Smooth muscle cell of the brain vasculature (primary cell): ENCODE measurements around the gene SORD.
"Not testable (repeated sequence)": the region's sequence is repeated elsewhere in the genome, so short reads cannot be mapped to it uniquely, and the experiment has no call there.

ENCODE experiments used
- DNase-seq: peaks from one replicate; pipeline ENCODE4 v3.0.0-alpha.2; 2012; ENCODE audit warnings: low read depth, low spot score

The SORD gene

DNA sequence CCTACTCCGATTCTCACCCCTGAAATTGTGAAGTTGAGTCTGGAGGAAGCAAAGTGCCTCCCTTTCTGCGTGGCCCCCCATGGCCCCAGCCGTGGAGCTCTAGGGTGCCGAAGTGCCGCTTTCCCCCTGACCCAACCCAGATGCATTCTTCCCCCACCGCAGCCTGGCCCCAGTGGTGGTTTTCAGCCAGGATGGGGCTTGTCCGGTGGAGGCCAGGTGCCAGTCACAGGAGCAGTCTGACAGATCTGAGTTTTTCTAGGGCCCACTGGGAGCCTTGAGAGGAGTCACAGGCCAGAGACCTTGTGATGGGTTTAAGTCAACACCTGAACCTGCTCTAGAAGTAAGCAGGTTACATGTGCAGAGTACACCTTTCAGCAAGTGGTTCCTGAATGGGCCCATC, 39.3 kb downstream of the SORD start:
- DNase-seq: not testable (repeated sequence)

DNA sequence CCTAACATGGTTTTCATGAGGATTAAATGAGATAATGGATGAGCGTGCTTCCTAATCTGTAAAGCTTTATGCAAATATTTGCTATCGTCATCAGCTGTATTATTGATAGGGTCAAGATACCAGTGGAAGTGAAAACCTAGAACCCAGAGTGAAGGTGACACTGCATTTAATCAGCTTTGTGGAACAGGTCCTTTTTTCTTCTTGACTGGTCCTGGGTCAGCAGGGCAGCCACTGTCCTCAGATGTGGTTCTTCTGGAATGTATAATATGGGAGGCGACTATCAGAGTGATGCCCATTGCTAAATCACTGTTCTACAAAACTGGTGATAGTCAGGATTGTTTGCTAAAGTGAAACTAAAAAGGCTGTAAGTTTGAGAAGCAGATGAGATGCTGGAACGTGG, 41.4 kb downstream of the SORD start:
- DNase-seq: no peak

DNA sequence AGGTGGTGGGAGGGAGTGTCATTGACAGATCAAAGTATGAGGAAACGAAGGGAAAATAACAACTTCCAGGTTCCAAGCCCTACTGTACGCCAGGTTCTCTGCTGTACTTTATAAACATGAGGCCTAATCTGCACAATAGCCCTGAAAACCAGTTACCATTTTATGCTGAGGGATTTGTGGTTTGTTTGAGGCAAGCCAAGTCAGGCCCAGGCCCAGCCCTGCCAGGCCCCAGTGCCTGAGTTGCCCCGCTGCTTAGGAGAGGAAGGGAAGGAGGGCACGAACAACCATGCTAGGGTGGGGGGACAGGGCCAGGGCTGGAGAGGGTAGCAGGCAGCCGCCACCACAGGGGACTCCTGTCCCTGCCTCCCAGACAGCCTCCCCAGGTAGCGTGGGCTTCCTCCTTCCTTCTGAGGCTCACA, 47.0 kb downstream of the SORD start:
- not testable (repeated sequence) for DNase-seq

DNA sequence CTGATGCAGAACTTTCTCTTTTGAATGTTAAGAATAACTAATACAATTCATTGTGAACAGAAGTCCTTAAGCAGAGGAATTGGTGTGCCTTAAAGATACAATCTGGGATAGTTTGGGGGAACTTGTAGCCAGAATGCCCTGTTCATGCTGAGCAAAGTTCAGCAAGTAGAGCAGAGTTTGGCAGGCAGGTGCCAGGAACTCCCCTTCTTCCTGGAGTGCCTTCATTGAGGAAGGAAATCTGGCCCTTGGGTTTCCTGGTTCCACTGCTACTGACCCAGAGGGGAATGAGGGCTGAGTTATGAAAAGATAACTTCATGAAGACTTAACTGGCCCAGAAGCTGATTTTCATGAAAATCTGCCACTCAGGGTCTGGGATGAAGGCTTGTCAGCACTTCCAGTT, 50.6 kb downstream of the SORD start:
- DNase-seq: not testable (repeated sequence)

DNA sequence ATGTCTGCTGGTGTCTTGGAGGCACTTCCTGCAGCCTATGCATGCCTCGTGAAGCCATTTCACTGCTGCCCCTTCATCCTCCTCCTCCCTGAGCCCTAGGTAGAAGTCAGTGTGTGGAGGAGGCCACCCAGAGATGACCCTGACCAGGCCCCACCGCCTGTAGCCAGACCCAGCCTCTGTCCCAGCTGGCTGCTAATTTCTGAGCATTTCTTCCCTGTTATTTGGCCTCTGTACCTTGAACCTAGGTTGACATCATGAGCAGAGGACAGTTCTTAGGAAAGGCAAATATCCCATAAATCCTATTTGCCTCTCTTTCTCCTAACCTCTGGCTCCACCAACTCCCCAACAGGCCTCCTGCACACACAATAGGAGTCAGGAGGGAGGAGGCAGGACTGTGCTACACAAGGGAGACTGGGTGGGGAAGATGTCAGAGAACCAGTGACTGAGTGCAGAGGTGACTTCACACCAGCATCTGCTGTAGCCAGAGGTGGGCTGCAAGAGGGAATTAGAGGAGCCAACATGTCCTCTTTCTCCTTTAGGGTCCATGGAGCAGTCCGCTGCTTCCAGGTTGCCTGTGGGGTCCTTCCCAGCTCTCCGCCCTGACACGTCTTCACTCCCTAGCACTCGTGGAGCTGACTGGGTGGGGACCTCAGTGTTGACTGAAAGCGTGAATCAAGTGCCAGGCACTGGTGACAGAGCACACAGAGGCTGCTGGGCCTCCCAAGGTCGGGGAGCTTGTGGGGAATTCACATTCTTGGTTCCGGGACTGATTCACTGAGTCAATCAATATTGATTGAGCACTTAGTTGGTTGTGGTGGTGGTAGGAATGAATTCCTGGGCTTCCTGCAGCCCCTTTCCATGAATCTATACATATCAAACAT, 52.7 kb downstream of the SORD start:
- not testable (repeated sequence) for DNase-seq

DNA sequence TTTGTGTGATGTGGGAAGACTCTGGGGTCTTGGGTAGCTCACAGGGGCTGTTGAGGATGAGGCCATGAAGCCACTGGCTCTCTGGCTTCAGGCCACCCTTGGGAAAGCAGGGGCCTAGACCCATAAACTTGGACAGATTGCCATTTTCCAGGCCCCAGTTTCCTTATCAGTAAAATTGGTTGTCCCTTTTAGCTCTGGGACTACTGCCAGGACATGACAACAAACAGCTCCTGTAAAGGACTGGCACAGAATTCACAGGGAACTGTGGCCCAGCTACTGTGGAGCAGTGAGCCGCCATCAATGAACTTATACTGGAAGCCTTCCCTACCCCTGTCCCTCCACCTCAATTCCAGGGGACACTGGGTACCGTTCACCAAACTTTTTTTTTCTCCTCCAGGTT, 54.4 kb downstream of the SORD start:
- not testable (repeated sequence) for DNase-seq

DNA sequence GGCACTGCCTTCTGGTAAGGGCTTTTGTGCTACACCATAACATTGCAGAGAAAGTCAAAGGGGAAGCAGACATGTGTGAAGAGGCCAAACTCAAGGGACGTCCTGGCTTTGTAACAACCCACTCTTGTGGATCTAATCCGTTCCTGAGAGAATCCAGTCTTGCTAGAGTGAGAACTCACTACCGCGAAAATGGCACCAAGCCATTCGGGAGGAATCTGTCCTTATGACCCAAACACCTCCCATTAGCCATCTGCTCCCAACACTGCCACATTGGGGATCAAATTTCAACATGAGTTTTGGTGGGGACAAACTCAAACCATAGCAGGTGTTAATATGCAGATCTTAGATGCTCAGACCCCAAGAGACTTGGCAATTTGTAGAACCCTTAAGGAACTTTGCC, 56.2 kb downstream of the SORD start:
- not testable (repeated sequence) for DNase-seq

DNA sequence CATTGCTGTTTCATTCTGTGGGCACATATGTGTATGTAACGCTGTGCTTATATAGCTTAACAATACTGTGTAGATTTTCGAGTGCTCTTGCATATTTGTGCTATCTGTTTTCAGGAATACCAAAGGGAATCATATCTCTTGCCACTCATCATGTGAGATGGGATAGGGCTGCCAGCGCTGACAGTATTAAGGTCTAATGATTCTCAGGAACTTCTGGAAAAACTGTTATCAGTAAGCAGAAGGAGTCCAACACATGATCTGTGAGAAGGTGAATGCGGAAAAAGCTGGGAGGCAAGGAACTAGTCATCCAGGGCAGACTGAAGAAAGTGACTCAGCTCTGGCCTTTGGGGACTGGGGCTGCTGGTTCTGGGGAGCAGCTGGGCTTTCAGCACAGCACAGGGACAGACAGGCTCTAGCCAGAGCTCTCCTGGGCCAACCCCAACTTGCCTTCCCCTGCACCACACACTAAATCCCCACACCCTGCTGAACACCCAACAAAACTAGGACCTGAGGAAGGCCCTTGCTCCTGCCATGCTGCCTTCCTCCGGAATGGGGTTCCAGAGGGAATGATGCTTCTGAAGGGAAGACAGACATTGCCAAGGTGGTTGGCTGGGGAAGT, 56.7 kb downstream of the SORD start:
- not testable (repeated sequence) for DNase-seq

DNA sequence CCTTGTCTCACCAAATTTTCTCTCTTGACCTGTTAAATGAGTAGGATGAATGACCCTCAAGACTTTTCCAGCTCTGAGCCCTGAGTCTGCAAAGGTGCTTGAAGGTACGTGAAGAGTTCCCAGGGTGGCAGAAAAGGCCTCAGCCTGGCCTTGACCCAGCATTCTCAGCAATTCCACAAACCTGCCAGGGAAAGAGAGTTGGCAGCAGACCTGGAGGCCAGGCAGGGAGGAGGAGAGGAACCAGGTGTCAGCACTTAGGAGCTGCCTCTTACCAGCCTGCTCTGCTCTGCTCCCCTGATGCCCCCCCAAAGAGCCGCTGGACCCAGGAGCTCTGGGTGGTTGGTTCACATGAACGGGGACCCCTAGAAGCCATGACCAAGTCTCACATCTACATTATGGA, 57.6 kb downstream of the SORD start:
- not testable (repeated sequence) for DNase-seq

DNA sequence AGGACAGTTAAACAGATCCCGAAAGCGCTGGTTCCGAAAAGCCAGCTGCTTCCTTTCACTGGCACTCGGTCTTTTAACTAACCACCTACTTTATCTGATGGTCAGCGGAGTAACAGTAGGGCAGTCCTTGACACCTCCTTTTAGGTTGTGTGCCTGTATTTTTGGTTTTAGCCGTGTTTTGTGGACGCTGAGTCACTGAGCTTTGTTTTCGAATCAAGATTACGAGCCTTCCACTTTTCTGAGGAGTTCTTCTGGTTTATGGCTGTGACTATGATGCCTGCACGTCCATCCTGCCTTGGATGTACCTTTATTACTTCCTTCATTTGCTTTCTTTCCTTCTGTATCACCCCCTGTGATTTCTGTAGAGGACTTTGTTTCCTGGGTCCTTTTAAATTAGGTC, 59.4 kb downstream of the SORD start:
- not testable (repeated sequence) for DNase-seq

DNA sequence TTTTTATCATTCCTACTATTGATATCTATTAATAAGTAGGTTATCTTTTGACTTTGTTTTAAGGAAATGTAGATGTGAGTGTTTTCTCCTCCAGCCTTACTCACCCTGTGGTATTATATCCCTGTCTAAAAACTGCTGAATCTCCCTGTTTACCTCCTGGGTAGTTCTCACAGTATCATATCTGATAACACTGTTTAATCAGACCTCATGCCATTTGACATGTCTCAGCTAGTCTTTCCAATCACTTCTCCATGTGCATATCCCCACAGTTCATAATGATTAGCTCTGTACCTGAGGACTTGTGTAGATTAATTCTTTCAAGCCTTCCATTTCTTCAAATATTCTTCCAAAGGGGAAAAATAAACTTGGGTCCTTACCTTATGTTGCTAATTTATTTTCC, 60.2 kb downstream of the SORD start:
- no peak for DNase-seq

DNA sequence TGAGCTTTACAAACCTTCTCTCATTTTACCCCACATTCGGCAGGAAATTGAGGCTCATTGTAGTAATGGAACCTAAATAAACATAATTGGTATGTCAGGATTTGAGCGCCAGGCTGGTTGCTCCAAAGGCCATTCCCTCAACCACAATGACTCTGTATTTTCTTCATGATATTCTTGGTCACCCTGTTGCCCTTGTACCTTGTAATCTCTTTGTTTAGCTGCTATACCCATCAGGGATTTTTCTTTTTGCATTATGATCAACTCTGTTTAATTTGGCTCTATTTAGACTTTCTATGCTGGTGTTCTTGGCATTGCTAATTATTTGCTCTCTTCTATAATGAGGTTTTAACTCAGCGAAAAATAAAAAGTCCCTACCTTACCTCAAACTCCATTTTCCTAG, 61.2 kb downstream of the SORD start:
- no peak for DNase-seq

DNA sequence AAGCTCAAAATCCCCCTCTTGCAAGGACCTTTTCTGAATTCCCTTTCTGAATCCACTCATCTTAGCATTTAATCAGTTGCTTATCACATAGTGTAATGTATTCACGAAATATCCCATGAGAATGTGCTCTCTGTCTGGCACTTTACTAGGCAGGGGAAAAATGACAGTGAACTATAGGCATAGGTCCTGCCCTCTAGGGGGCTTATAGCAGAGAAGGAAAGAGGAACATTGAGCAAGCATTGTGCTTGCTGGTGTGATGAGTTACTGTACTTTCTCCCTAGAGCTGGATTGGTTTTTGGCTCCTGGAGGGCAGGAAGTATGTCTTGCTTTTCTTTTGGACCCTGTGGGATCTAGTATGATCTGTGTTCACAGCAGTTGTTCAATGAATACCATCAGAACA, 64.5 kb downstream of the SORD start:
- no peak for DNase-seq

DNA sequence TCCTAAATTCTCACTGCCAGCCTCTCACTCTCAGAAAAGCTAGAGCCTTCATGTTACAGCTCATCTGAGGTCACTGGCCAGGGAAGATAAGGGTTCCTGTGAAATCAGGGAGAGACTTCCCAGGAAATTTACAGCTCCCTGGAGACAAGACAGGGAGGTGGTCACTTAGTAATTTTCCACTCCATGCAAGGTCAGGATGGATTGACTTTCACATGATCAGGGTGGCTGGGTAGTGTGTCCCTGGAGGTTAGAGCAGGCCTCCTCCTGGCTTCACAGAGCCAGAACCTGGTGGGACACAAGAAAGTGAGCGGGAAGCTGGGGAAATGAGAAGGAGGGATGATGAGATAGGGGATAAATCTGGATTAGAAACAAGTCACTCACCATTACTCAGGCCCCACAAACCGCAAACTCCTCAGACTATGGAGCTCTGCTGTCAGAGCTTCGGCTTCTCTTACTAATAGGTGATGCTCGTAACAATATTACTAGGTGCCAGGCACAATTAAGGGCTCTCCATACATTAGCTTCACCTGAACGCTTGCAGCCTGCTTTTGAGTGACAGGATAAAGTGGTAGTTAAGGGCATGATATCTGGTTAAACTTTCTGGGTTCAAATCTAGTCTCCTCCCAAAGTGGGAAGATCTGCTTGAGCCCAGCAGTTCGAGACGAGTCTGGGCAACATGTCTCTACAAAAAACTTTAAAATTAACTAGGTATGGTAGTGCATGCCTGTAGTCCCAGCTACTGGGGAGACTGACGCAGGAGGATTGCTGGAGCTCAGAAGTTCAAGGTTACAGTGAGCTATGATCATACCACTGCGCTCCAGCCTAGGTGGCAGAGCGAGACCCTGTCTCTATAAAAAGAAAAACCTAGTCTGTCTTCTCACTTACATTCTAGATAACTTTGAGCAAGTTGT, 66.1 kb downstream of the SORD start:
- DNase-seq: no peak

DNA sequence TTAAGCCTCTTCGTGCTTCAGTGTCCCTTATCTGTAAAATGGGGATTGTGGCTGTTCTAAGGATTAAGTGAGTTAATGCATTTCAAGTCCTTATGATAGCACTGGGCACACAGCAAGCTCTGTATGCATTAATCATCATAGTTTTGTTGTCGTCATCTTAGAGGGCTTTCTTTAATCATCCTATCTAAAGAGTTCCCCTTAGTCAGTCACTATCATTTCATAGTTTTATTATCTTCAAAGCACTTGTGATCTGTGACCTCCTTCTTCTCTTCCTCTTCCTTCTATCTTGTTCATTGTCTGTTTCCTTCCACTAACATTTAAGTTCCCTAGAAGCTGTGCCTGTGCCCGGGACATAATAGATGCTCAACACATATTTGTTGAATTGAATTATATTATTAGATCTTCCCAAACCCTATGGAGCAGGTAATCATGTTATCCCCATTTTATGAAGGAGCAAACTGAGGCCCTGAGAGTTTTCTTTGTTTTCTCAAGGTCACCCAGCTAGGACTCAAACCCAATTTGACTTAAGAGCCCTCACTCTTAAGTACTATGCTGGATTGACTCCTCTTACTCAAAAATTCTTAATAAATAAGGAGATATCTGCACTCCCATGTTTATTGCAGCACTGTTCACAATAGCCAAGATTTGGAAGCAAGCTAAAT, 66.8 kb downstream of the SORD start:
- DNase-seq: no peak

DNA sequence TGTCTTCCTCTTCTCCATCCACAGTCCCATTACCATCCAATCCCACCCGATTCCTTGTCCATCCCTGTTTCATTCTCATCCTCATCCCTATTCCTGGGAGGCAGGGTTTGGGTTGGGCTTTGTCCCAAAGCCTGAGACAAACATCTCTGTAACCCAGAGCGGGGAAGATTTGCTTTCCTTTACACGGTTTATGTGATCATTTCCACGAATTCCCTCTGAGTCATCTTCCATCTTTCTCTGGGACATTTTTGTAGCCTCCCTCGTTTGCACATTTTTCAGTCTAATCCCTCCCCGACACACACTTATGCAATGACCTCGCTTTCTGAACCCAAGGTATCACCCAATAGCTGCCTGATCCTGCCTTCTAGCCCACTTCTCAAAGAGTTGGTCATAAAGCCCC, 68.2 kb downstream of the SORD start:
- DNase-seq: no peak

DNA sequence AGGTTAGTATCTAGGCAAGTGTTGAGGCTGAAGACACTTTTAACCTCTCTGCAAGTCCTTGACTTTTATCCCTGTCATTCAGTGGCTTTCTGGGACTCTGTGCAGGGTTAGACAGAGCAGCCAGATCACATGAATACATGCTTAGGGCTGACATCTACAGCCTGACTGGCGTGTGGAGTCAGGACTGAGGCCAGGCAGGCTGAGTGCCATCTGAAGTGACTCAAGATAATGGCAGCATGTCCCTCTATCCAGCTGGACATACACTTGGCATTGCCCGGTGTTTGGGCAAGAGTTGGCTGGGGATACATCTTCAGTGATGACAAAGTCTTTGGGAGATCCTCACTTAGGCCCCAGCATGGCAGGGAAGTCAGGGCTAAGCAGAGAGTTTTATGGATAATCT, 68.6 kb downstream of the SORD start:
- no peak for DNase-seq

DNA sequence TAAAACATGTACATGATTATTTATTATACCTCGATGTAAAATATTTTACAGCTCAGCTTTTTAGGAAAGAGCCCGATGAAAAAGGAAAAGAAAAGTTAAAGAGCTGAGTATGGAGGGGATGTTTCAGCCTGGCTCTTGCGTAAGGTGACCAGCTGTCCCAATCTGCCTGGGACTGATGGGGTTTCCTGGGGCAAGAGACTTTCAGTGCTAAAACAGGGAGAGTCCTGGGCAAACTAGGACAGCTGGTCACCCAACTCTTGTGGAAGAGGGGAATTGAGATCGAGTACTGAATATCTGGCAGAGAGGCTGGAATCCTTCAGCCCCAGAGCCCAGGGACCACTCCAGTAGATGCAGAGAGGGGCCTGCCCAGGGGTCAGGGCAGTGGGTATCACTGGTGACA, 70.0 kb downstream of the SORD start:
- DNase-seq: no peak

DNA sequence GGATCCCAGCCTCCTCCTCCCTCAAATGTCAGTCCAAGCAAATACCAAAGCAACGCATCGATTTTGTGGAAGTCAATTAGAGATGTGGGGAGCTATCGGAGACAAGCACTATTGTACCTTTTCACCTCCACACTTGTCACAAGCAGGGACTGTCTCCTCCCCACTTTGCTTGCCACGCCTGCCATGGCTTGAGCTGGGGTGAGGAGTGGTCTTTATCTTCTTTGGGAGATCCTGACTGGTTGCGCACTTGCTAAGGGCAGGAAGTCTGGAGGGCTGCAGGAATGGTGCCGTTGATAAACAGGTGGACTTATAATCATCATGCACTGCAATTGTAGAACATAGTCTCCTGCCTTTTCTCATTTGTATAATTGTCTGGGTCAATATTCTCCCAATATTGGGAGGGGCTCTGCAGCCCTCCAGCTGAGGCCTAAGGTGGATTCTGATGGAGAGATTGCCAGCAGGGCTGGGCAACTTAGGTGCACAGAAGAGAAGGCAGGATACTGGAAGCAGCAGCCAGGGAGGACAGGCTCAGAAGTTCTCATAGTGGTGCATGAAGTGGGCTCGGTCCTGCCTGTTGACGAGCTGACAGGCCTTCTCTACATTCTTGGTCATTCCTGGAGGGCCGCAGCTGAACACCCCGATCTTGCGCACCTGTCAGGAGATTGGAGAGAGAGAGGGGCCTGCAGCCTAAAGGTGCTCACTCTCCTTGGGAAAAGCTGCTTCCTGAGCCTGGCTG, 70.8 kb downstream of the SORD start:
- no peak for DNase-seq

DNA sequence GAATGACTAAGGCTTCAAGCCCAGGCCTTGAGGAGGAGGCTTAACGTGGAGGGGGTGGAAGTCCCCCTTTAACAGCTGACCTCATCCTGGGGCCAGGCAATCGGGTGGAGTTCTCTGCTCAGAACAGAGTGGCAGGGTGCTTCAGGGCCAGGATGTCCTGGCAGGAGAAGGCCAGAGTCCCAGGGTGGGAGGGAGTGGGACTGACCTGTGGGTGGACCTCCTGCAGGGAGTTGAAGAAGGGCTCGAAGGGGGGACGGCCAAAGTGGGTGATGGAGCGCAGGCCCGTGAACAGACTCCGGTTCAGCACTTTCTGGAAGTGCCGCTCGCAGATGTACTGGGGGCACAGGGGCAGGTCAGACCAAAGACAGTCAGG, 71.3 kb downstream of the SORD start:
- no peak for DNase-seq

DNA sequence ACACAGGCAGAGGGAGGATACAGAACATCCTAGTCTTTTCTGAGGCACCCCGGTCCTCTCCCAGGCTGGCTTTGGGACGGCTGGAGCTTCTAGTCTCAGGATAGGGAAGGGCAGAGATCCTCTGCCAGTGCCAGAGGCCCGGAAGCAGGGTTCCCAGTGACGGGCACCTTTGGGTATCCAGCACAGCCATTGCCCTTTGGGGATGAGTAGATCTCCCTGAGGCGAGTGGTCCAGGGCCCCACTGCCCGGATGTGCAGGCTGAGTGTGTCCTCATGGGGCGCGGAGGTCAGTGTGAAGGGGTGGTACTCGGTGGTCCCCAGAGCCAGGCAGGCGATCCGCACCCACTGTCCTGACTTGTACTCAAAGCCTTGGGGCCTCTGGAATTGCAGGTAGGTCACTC, 72.7 kb downstream of the SORD start:
- no peak for DNase-seq
